ENCODE results near the gene TGOLN2.
"Not testable (repeated sequence)": the region's sequence is repeated elsewhere in the genome, so short reads cannot be mapped to it uniquely, and the experiment has no call there.

TGOLN2 gene

GRCh38 chr2:85327822-85328617 lies at the start of gene TGOLN2:
TGOLN2 (minus strand) TSS chr2:85327989; CDS start chr2:85327962, 27 bp downstream.
- DNase-seq = peak; percentile 83

GRCh38 chr2:85377083-85377482 lies 49.3 kb upstream of the TGOLN2 start:
- DNase-seq = no peak

- no peak for DNase-seq
Measured at GRCh38 chr2:85376291-85377065, 48.7 kb upstream of the TGOLN2 start.

- no peak for DNase-seq
Measured at GRCh38 chr2:85371045-85371444, 43.3 kb upstream of the TGOLN2 start.

GRCh38 chr2:85369500-85369899 lies 41.7 kb upstream of the TGOLN2 start:
- DNase-seq = no peak

GRCh38 chr2:85368921-85369320 lies 41.1 kb upstream of the TGOLN2 start:
- no peak for DNase-seq

GRCh38 chr2:85367180-85367579 lies 39.4 kb upstream of the TGOLN2 start:
- DNase-seq = no peak

- not testable (repeated sequence) for DNase-seq
Measured at GRCh38 chr2:85362653-85363387, 35.0 kb upstream of the TGOLN2 start.

GRCh38 chr2:85357736-85358135 lies 29.9 kb upstream of the TGOLN2 start:
- no peak for DNase-seq

GRCh38 chr2:85356186-85356585 lies 28.4 kb upstream of the TGOLN2 start:
- no peak for DNase-seq

- DNase-seq = no peak
Measured at GRCh38 chr2:85355521-85355920, 27.7 kb upstream of the TGOLN2 start.

- no peak for DNase-seq
Measured at GRCh38 chr2:85355073-85355410, 27.3 kb upstream of the TGOLN2 start.

- DNase-seq = peak; percentile 100
Measured at GRCh38 chr2:85354286-85355072, 26.7 kb upstream of the TGOLN2 start, which contains the start of the genes ELMOD3 and RETSAT. ELMOD3 (plus strand) TSS chr2:85354769; CDS start chr2:85357199, 2,430 bp downstream. RETSAT (minus strand) TSS chr2:85354528; CDS start chr2:85354507, 21 bp downstream.

- DNase-seq = no peak
Measured at GRCh38 chr2:85353876-85354285, 26.1 kb upstream of the TGOLN2 start.

GRCh38 chr2:85347599-85347998 lies 19.8 kb upstream of the TGOLN2 start:
- DNase-seq = no peak

GRCh38 chr2:85344356-85344954 lies 16.7 kb upstream of the TGOLN2 start:
- DNase-seq = no peak

GRCh38 chr2:85343207-85343895 lies 15.6 kb upstream of the TGOLN2 start:
- not testable (repeated sequence) for DNase-seq

GRCh38 chr2:85342156-85342555 lies 14.4 kb upstream of the TGOLN2 start:
- no peak for DNase-seq

- DNase-seq = no peak
Measured at GRCh38 chr2:85341269-85342029, 13.7 kb upstream of the TGOLN2 start.

GRCh38 chr2:85340034-85340892 lies 12.5 kb upstream of the TGOLN2 start:
- DNase-seq = no peak

Measured in kidney glomerular epithelial cell (primary cell).